Mucosa of rectum (tissue), 2 donors: Measurements from ENCODE around the gene NAIF1.
"Not testable (repeated sequence)": the region's sequence is repeated elsewhere in the genome, so short reads cannot be mapped to it uniquely, and the experiment has no call there.

Experiments
- H3K27ac ChIP-seq, 2 donors: one replicate each; pipeline ENCODE4 v1.7.0; 2013; ENCODE audit warnings: inconsistent platforms in 2 of 2, low read depth in 2 of 2, low read length in 2 of 2
- H3K27me3 ChIP-seq, 2 donors: one replicate each; pipeline ENCODE4 v1.7.0; 2013; ENCODE audit warnings: low read length in 2 of 2; ENCODE audit not compliant: control insufficient read depth in 2 of 2, insufficient read depth in 2 of 2
- H3K36me3 ChIP-seq, 2 donors: one replicate each; pipeline ENCODE4 v1.7.0; 2013; ENCODE audit warnings: low read length in 2 of 2; ENCODE audit not compliant: control insufficient read depth in 2 of 2, insufficient read depth in 2 of 2
- H3K4me1 ChIP-seq, 2 donors: one replicate each; pipeline ENCODE4 v1.7.0; 2013; ENCODE audit warnings: low read length in 2 of 2, mild to moderate bottlenecking in 1 of 2; ENCODE audit not compliant: control insufficient read depth in 2 of 2, insufficient read depth in 2 of 2
- H3K4me3 ChIP-seq, 2 donors: one replicate each; pipeline ENCODE4 v1.7.0; 2013; ENCODE audit warnings: low read length in 2 of 2
- H3K9ac ChIP-seq, 2 donors: one replicate each; pipeline ENCODE4 v1.7.0; 2013; ENCODE audit warnings: low read length in 2 of 2, low read depth in 1 of 2, mild to moderate bottlenecking in 1 of 2
- H3K9me3 ChIP-seq, 2 donors: one replicate each; pipeline ENCODE4 v1.7.0; 2013; ENCODE audit warnings: low read length in 2 of 2; ENCODE audit not compliant: control insufficient read depth in 2 of 2
- donor health status: healthy.
- donor health status: Normal muscosa, but diverticular disease.

NAIF1 gene

GRCh38 chr9:128071475-128071874 is 4.4 kb upstream of the NAIF1 start:
- Histone ChIP-seq H3K27ac (peak overlapping the region; percentile 85 to 86), H3K4me1 (peaks cover 24 to 38% of the 10 kb centered on the region in 2 donors)
- H3K9me3 ChIP-seq, H3K4me3 ChIP-seq, H3K27me3 ChIP-seq, H3K9ac ChIP-seq, H3K36me3 ChIP-seq: not testable (repeated sequence)

- H3K9ac ChIP-seq = no peak overlapping the region
- no peaks in the 10 kb centered on the region for H3K27me3 ChIP-seq
- no peaks in the 10 kb centered on the region for H3K9me3 ChIP-seq
- peaks cover 30 to 42% of the 10 kb centered on the region in 2 donors for H3K4me1 ChIP-seq
- no peak overlapping the region for H3K4me3 ChIP-seq
- peak overlapping the region; percentile 5 to 61 for H3K27ac ChIP-seq
- no peaks in the 10 kb centered on the region for H3K36me3 ChIP-seq
Measured at GRCh38 chr9:128070874-128071273, 3.8 kb upstream of the NAIF1 start.

- peak overlapping the region; percentile 99 to 100 for H3K27ac ChIP-seq
- H3K27me3 ChIP-seq = no peaks in the 10 kb centered on the region
- H3K9ac ChIP-seq = peak overlapping the region; percentile 81 to 95
- peaks cover 34 to 41% of the 10 kb centered on the region in 2 donors for H3K4me1 ChIP-seq
- no peaks in the 10 kb centered on the region for H3K9me3 ChIP-seq
- peak overlapping the region; percentile 71 to 84 for H3K4me3 ChIP-seq
- H3K36me3 ChIP-seq = peaks cover 0 to 2% of the 10 kb centered on the region in 2 donors
Measured at GRCh38 chr9:128068386-128069205, 1.5 kb upstream of the NAIF1 start.

GRCh38 chr9:128067645-128068385 is 695 bp upstream of the NAIF1 start, which contains the start of gene SLC25A25:
Gene SLC25A25 (plus strand): TSS chr9:128068232. CDS start chr9:128068320, 88 bp downstream.
- H3K4me1 ChIP-seq = peaks cover 27 to 34% of the 10 kb centered on the region in 2 donors
- peaks cover 7 to 8% of the 10 kb centered on the region in 2 donors for H3K36me3 ChIP-seq
- H3K9ac ChIP-seq = peak within 1 kb of the TSS; percentile 97 to 98
- peak within 1 kb of the TSS; percentile 99 to 100 for H3K27ac ChIP-seq
- no peaks in the 10 kb centered on the region for H3K27me3 ChIP-seq
- H3K4me3 ChIP-seq = peak within 1 kb of the TSS; percentile 95 to 96
- H3K9me3 ChIP-seq = no peaks in the 10 kb centered on the region

- H3K4me3 ChIP-seq = peak overlapping the region; percentile 66 to 95
Measured at GRCh38 chr9:128065907-128066712, 1.0 kb downstream of the NAIF1 start.

GRCh38 chr9:128062846-128063831 is 4.0 kb downstream of the NAIF1 start:
- H3K36me3 ChIP-seq = peaks cover 8 to 11% of the 10 kb centered on the region in 2 donors
- no peaks in the 10 kb centered on the region for H3K9me3 ChIP-seq
- no peak overlapping the region for H3K9ac ChIP-seq
- H3K4me3 ChIP-seq = no peak overlapping the region
- no peak overlapping the region for H3K27ac ChIP-seq
- H3K27me3 ChIP-seq = no peaks in the 10 kb centered on the region
- peaks cover 27 to 31% of the 10 kb centered on the region in 2 donors for H3K4me1 ChIP-seq

More at GRCh38 chr9:128065907-128066712, 1.0 kb downstream of the NAIF1 start:
- H3K4me1 ChIP-seq = peaks cover 23 to 26% of the 10 kb centered on the region in 2 donors
- peak overlapping the region in 1 of 2 donors; percentile 82 for H3K9ac ChIP-seq
- peaks cover 8 to 11% of the 10 kb centered on the region in 2 donors for H3K36me3 ChIP-seq
- H3K27ac ChIP-seq = no peak overlapping the region
- H3K9me3 ChIP-seq = no peaks in the 10 kb centered on the region
- no peaks in the 10 kb centered on the region for H3K27me3 ChIP-seq

- peaks cover 8 to 11% of the 10 kb centered on the region in 2 donors for H3K36me3 ChIP-seq
- no peaks in the 10 kb centered on the region for H3K27me3 ChIP-seq
- no peak overlapping the region for H3K4me3 ChIP-seq
- H3K9me3 ChIP-seq = no peaks in the 10 kb centered on the region
- peaks cover 27 to 39% of the 10 kb centered on the region in 2 donors for H3K4me1 ChIP-seq
- H3K27ac ChIP-seq = no peak overlapping the region
- H3K9ac ChIP-seq = no peak overlapping the region
Measured at GRCh38 chr9:128062279-128062678, 4.8 kb downstream of the NAIF1 start.

GRCh38 chr9:128061275-128061960 is 5.7 kb downstream of the NAIF1 start:
- Histone ChIP-seq H3K4me1 (peaks cover 26 to 39% of the 10 kb centered on the region in 2 donors), H3K9me3 (no peaks in the 10 kb centered on the region), H3K27ac (peak overlapping the region; percentile 72 to 79), H3K27me3 (no peaks in the 10 kb centered on the region), H3K4me3 (peak overlapping the region; percentile 13 to 32), H3K36me3 (peaks cover 8 to 11% of the 10 kb centered on the region in 2 donors), H3K9ac (peak overlapping the region; percentile 9 to 39)
